Measurements from ENCODE around the gene PRR19. TPM values are rescaled to one million over a fixed set of nuclear protein-coding genes. Genes with fewer than 3 reads are reported as not detected.
"Not testable (repeated sequence)": the region's sequence is repeated elsewhere in the genome, so short reads cannot be mapped to it uniquely, and the experiment has no call there.

PRR19 gene, protein sequence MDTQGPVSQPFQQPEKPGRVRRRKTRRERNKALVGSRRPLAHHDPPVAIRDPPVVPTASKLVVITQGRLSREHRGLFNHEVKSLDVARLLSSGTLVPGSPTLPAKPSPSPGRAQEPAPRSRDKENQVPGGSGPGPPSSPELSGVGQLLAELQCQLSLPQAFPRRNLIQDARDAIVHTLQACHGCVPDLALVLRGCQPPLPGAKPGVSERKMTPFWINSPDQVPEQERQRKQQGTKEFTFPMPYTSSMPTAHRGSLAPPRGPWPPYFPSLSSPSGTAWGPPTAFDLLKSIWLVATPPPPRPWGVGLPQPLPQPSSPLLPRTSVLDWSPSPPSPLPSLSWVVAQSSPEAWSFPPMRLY
- polyA plus RNA-seq (ENCODE audit: low read depth in 6 of 6): under 1 TPM in 3 of 6 donors, not detected in 3; 0.25 to 0.51 (median 0.34) TPM

DNA sequence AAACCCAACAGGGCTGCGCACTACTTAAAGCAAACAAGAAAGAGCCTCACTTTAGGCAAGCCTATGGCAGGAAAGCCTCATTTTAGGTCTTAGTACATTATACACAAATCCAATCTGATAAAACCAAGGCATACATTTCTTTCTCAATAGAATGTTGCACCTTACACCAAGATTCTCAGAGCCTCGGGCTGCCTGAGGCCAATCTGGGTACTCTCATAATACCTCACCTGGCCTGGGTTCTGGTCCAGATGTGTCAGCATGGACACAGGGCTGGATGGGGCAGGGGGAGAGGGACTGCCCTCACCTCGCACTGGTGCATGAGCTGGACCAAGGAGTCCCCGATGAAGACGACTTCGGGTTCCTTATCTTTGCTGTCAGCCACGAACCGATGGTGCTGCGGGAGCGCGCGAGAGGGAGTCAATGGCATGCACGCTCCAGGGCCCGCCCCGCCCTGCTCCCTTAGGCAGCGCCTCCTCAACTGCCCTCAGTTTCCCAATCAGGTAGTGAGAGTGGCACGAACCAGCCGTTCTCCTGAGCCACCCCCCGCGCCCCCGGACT, at the start of gene PRR19:
TSS of gene PRR19 (plus strand) at position 487 of the 558 bp plus-strand sequence. CDS start 7,453 bp downstream, outside the sequence.
- Mint-ChIP-seq H3K9me3 (no peaks in the 10 kb centered on the region), H3K36me3 (no peaks in the 10 kb centered on the region), H3K4me3 (peak within 1 kb of the TSS; percentile 81 to 92 (median 88)), H3K27ac (peak within 1 kb of the TSS in 5 of 6 donors; percentile 48 to 72 (median 55)), H3K4me1 (peaks cover 25 to 28% (median 25%) of the 10 kb centered on the region in 3 donors), H3K27me3 (no peaks in the 10 kb centered on the region)
- DNase-seq (no peak), ATAC-seq (ENCODE audit: low read depth in 2 of 2) (peak in 1 of 2 donors; percentile 7)

DNA sequence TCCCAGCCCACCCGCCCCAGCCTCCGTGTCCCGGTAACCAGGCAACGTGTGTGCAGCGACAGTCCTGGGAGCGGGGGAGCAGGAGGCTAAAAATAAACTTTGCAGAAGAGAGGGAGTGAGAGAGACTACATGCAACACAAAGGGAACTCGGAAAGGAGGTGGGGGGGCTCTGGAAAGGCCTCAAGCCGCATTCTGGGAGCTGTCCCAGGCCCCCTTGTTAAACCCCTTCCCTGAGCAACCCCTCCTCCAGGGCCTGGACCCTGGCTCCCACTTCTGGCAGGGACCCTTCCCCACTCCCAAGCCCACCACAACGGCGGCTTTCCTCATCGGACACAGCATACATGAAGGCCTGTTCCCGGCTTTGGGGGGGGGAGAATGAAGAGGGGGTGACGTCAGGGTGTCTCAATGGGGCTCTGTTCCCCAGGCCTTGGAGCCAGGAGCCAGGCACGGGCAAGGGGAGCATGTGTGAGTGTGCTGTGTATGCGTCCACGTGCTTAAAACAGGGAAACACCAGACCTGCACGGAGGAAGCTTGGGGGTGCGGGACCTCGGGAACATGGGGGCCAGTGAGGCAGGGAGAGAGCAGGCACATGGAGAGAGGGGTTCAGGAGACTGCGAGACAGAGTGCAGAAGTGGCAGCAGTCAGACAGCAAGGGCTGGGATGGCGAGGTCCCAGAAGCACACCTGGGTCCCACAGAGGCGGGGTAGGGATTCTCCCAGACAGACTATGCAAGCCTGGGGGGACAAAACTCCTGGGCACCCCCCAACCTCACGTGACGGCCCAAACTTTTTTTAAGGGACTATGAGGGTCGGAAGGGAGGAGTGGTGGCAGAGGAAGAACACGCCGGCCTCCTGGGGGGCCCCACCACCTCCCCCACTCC, 49.3 kb upstream of the PRR19 start:
- Mint-ChIP-seq H3K27me3 (no peaks in the 10 kb centered on the region), H3K4me1 (peaks cover 30 to 37% (median 33%) of the 10 kb centered on the region in 3 donors), H3K9me3 (no peaks in the 10 kb centered on the region), H3K36me3 (no peaks in the 10 kb centered on the region), H3K27ac (peak overlapping the region in 5 of 6 donors; percentile 91 to 97 (median 93)), H3K4me3 (peak overlapping the region; percentile 87 to 95 (median 94))
- no peak for DNase-seq
- ATAC-seq (ENCODE audit: low read depth in 2 of 2): no peak

DNA sequence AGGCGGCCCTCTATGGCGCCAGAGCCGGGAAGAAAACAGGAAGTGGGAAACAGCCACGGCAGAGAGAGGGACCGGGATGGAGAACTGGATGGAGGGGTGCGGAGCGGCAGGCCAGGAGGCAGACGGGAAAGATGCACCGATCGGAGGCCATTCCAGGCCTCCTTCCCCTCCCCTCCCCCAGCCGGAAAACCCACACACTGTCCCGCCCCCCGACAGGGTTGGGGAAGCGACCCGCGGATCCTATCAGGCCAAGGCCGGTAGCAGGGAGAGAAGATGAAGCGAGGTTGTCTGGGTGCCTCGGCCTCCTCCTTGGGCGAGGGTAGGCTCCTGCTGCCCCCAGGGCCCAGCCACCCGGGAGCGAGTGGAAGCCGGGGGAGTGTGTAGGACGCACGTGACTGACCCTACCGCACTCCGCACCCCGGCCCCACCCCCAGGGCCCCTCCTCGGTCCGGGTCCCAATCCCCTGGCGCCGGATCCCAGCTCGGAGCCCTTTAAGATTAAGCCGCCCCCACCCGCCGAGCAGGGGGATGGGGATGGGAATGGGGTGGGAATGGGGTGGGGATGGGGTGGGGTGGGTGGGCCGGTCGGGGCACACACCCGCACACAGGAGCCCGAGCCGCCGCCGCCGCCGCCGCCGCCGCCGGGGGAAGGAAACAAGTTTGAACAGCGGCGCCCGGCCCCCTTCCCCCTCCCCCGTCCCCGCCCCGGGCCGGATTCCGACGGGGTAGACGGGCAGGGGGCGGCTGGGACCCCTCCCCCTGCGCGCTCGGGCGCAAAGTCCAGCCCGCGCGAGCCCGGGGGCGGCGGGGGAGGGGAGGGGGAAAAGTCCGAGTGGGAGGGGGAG, 48.5 kb upstream of the PRR19 start:
- H3K27me3 Mint-ChIP-seq: no peaks in the 10 kb centered on the region
- ATAC-seq (ENCODE audit: low read depth in 2 of 2): peak; percentile 26 to 31
- H3K36me3 Mint-ChIP-seq: no peaks in the 10 kb centered on the region
- H3K4me3 Mint-ChIP-seq: peak overlapping the region; percentile 87 to 95 (median 94)
- peak; percentile 69 for DNase-seq
- H3K27ac Mint-ChIP-seq: peak overlapping the region in 5 of 6 donors; percentile 91 to 97 (median 93)
- H3K4me1 Mint-ChIP-seq: peaks cover 30 to 37% (median 33%) of the 10 kb centered on the region in 3 donors
- H3K9me3 Mint-ChIP-seq: no peaks in the 10 kb centered on the region

DNA sequence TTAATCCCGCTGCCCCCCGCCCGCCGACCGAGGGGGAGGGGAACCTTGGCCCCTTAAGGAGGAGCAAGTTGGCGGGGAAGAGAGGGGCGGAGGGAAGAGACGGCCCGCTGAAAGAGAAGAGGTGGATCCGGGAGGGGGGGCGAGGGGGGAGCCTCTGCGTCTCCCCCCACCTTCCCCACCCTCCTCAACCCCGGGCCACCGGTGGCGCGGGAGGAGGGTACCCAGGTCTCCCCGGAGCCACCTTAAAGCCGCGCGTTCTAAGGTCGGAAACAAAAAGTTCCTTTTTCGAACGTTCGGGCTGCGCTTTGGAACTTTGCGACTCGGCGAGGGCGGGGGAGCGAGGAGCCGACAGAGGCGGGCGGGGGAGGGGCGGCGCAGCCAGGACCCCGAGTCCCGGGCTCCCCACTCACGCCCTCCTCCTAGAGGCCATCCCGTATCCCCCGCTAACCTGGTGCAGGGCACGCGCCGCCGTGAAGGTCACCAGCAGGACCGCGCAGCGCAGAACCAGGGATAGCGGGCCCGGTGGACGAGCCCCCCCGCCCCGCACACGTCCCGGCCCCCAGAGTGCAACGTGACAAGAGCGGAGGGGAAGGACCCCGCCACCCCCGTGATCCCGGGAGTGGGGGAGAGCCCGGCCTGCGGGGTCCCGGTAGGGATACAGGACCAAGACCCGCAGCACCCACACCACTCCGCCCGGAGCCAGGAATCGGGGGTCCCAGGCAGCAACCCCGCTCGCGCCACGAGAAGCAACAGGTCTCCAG, 47.7 kb upstream of the PRR19 start:
- peak; percentile 50 to 55 for ATAC-seq (ENCODE audit: low read depth in 2 of 2)
- H3K4me1 Mint-ChIP-seq: peaks cover 23 to 33% (median 29%) of the 10 kb centered on the region in 3 donors
- DNase-seq: peak; percentile 78
- peak overlapping the region; percentile 48 to 95 (median 86) for H3K4me3 Mint-ChIP-seq
- no peaks in the 10 kb centered on the region for H3K27me3 Mint-ChIP-seq
- peak overlapping the region; percentile 28 to 93 (median 78) for H3K27ac Mint-ChIP-seq
- no peaks in the 10 kb centered on the region for H3K36me3 Mint-ChIP-seq
- no peaks in the 10 kb centered on the region for H3K9me3 Mint-ChIP-seq

DNA sequence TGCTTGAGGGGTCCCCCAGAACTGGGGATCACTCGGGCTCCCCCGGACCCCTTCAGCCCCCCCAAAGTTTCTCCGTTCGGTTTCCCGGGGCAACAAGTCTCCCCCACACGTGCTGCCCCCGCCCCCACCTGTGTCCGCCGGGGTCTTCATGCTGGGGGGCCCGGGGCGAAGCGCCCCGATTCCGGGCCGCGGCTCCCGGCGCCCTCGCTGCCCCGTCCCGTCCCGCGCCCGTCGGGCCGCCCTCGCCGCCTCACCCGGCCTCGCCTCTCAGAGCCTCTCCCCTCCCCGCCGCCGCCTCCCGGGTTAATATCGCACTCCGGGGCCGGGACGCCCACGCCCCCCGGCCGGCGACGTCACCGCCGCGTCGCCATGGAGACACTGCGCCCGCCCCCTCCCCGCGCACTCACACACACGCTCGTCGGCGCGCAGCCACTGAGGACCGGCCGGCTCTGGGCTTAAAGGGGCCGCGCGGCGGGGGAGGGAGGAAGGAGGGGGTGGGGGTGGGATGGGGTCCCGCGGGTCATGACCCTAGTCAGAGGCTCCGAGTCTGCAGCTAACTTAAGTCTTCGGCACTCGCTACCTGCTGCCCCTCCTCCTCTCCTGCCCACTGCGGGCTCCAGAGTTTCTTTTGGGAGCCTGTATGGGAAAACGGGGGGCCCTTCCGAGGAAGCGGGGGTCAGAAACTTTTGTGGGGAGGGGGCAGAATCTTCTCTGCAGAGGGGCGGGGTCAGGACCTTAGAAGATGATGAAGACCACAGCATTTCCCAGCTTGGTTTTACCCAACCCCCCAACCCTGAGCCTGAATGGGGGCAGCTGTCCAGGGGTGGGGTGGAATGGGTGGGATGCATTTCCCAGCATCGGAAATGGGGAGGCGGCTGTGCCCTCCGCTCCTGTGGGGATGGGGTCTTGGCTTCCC, 46.8 kb upstream of the PRR19 start, which contains the start of gene ERF:
TSS of gene ERF (minus strand) at position 279 of the 916 bp plus-strand sequence. CDS start at position 150, 129 bp downstream.
- H3K27ac Mint-ChIP-seq: peak within 1 kb of the TSS; percentile 70 to 96 (median 90)
- H3K9me3 Mint-ChIP-seq: no peaks in the 10 kb centered on the region
- ATAC-seq (ENCODE audit: low read depth in 2 of 2): peak; percentile 79 to 82

DNA sequence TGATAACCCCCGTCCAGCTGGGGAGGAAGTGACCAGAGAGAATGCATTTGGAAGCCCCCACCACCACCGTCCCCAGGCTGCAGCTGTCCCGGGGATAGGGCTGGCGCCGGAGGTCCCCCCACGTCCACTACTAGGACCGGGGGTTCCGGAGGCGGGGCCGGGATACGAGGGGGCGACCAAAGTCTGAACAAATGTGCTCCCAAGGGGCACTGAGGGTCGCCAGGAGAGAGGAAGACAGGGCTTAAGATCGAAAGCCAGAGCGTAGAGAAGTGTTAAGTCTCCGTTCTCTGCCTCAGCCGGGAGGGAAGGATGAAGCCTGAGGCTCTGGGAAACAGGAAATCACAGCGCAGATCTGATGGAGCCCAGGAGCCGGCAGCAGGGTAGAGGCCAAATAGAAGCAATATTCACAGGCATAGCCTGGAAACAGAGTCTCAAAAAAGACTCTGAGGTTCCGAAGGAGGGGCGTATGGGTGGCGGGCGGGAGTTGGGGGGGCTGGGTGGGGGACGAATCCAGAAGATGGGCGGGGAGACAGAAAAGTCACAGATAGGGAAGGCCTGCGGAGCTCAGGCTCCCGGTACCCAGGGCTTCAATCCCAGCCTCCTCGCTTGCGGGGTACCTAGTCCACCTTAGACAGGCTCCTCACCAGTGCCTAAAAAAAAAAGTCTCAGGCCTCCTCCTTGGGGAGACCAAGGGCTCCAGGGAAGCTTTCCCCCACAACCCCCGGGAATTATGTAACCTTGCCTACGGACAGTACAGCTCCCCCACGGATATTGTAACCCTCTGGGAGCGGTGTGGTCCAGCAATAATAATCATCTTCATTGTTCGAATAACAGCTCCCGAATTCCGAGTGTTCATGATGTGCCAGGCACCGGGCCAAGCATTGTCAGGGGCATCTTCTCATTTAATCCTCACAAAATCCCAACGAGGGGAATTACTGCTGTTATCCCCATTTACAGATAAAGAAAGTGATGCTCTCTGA, 45.9 kb upstream of the PRR19 start:
- Mint-ChIP-seq H3K27me3 (no peaks in the 10 kb centered on the region), H3K27ac (peak overlapping the region; percentile 26 to 96 (median 50)), H3K36me3 (no peaks in the 10 kb centered on the region), H3K4me3 (peak overlapping the region; percentile 48 to 95 (median 86)), H3K4me1 (peaks cover 23 to 29% (median 26%) of the 10 kb centered on the region in 3 donors), H3K9me3 (no peaks in the 10 kb centered on the region)
- ATAC-seq (ENCODE audit: low read depth in 2 of 2) (no peak), DNase-seq (no peak)

More for the DNA sequence above, 46.8 kb upstream of the PRR19 start, which contains the start of gene ERF:
- no peaks in the 10 kb centered on the region for H3K27me3 Mint-ChIP-seq
- peak; percentile 94 for DNase-seq
- H3K36me3 Mint-ChIP-seq: no peaks in the 10 kb centered on the region
- peak within 1 kb of the TSS; percentile 48 to 95 (median 86) for H3K4me3 Mint-ChIP-seq
- peaks cover 23 to 33% (median 29%) of the 10 kb centered on the region in 3 donors for H3K4me1 Mint-ChIP-seq

DNA sequence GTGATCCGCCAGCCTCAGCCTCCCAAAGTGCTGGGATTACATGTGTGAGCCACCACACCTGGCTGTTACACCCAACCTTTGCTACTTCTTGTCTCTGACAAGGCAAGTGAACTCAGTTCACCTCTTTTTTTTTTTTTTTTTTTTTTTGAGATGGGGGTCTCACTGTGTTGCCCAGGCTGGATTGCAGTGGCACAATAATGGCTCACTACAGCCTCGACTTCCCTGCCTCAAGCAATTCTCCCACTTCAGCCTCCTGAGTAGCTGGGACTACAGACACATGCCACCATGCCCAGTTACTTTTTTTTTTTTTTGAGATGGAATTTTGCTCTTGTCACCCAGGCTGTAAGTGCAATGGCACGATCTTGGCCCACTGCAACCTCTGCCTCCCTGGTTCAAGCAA, 44.1 kb upstream of the PRR19 start:
- H3K36me3 Mint-ChIP-seq; H3K9me3 Mint-ChIP-seq; H3K27me3 Mint-ChIP-seq; ATAC-seq (ENCODE audit: low read depth in 2 of 2); DNase-seq: not testable (repeated sequence)
- Mint-ChIP-seq H3K4me3 (peak overlapping the region in 2 of 8 donors; percentile 32 to 36), H3K4me1 (peaks cover 10 to 17% (median 14%) of the 10 kb centered on the region in 3 donors), H3K27ac (peak overlapping the region in 1 of 6 donors; percentile 62)

DNA sequence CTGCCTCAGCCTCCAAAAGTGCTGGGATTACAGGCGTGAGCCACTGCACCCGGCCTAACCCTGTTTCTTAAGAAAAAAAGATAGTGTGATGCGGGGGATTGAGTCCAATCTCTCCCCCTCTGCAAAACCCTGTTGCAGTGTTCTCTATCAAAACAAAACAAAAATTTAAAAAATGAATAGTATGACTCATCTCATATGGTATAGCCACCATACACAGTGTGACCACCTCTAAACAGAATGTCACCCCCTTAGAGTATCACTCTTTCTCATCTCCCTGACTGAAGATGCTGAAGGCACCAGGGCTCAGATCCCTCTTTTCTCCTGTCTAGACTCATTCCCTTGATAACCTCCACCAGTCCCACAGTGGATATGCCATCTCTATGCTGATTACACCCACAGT, 40.2 kb upstream of the PRR19 start:
- no peaks in the 10 kb centered on the region for H3K9me3 Mint-ChIP-seq

DNA sequence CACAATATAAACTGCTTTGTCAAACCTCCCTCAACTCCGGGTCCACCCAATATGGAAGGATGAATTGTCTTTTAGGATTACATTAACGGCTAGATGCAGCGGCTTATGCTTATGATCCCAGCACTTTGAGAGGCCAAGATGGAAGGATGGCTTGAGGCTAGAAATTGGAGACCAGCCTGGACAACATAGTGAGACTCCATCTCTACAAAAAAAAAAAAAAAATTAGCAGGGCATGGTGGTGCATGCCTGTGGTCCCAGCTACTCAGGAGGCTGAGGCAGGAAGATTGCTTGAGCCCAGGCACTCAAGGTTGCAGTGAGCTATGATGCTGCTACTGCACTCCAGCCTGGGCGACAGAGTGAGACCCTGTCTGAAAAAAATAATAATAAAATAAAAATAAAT, 35.8 kb upstream of the PRR19 start:
- H3K27me3 Mint-ChIP-seq; H3K9me3 Mint-ChIP-seq; DNase-seq; ATAC-seq (ENCODE audit: low read depth in 2 of 2); H3K36me3 Mint-ChIP-seq: not testable (repeated sequence)
- Mint-ChIP-seq H3K4me1 (peaks cover under 1 to 21% (median 8%) of the 10 kb centered on the region in 3 donors), H3K27ac (peak overlapping the region in 2 of 6 donors; percentile 21 to 22), H3K4me3 (peak overlapping the region in 2 of 8 donors; percentile 3 to 4)

More for the DNA sequence above, 40.2 kb upstream of the PRR19 start:
- no peak for DNase-seq
- H3K27me3 Mint-ChIP-seq: no peaks in the 10 kb centered on the region
- ATAC-seq (ENCODE audit: low read depth in 2 of 2): no peak
- no peaks in the 10 kb centered on the region for H3K36me3 Mint-ChIP-seq
- peaks cover 0 to 5% (median 0%) of the 10 kb centered on the region in 3 donors for H3K4me1 Mint-ChIP-seq
- no peak overlapping the region for H3K27ac Mint-ChIP-seq
- peak overlapping the region in 1 of 8 donors; percentile 10 for H3K4me3 Mint-ChIP-seq

DNA sequence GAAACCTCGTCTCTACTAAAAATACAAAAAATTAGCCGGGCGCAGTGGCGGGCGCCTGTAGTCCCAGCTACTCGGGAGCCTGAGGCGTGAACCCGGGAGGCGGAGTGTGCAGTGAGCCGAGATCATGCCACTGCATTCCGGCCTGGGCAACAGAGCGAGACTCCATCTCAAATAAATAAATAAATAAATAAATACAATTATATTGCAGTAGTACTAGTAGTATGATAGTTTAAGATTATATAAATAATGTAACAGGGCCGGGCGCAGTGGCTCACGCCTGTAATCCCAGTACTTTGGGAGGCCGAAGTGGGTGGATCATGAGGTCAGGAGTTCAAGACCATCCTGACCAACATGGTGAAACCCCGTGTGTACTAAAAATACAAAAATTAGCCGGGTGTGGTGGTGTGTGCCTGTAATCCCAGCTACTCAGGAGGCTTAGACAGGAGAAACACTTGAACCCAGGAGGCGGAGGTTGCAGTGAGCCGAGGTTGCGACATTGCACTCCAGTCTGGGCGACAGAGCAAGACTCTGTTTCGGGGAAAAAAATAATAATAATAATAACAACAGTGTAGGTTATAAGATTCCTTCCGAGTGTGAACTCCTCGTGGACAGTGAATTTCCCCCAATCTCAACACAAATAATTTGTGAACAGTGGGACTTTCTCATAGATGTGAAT, 34.9 kb upstream of the PRR19 start:
- DNase-seq; H3K27me3 Mint-ChIP-seq; H3K9me3 Mint-ChIP-seq; ATAC-seq (ENCODE audit: low read depth in 2 of 2); H3K36me3 Mint-ChIP-seq; H3K27ac Mint-ChIP-seq: not testable (repeated sequence)
- Mint-ChIP-seq H3K4me3 (peak overlapping the region in 1 of 8 donors; percentile 44), H3K4me1 (peaks cover 8 to 23% (median 14%) of the 10 kb centered on the region in 3 donors)

Data from naive B cell (primary cell).